ENCODE measurements around the gene ZNF791.

Gene ZNF791

DNA sequence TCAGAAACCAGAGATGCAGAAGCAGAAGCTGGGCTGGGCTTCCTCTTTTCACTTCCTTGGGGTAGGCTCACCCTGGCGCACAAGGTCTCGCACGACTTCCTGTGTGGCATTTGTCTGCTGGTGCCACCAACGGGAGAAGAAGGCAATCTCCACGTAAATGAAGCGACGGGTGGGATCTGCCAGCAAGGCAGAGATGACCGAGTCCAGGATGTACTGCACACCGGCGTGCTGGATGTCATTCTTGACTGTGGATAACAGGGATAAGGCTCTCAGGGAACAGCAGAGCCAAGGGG lies 54.5 kb downstream of the ZNF791 start:
- no peak for TF ChIP-seq TAF1 (IDR thresholded peaks at IDR 0.05; ENCODE audit: borderline replicate concordance, insufficient read depth, low read length)

DNA sequence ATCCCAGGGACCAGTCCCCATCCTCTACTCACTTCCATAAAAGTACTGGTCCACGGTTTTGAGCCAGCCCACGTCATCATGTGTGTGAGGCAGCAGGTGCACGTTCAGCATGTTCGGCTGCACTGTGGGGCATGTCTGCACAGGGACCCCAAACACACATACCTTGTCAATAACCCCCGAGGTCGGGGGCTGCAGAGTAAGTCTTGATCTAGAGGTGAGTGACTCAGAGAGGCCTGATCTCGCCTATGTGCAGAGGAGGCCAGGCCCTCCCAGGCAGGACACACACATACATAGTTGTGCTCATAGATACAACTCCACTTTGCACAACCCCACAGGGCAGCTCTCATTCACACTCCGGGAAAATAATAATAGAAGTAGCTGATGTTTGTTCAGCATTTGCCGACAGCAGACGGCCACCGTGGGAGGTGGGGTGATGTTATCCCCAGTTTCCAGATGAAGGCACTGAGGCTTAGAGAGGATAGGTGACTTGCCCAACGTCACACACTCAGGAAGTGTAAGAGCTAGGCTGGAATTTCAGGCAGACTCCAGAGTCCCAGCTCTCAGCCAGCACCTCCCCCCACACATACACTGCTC lies 55.0 kb downstream of the ZNF791 start:
- TF ChIP-seq SIN3A (IDR thresholded peaks at IDR 0.05; ENCODE audit: borderline replicate concordance, insufficient read depth, low read length) (no peak), POLR2AphosphoS5 (IDR thresholded peaks at IDR 0.05; ENCODE audit: low read depth, low read length) (no peak), TAF1 (IDR thresholded peaks at IDR 0.05; ENCODE audit: borderline replicate concordance, insufficient read depth, low read length) (no peak), REST (IDR thresholded peaks at IDR 0.05; ENCODE audit: insufficient read depth in 1 of 2, low read depth in 2 of 2, low read length in 2 of 2) (no peak), FOXP2 (optimal IDR thresholded peaks at IDR 0.05; ENCODE audit: borderline replicate concordance, extremely low read depth, extremely low read length, insufficient read depth) (no peak)

GRCh38 chr19:12666265-12667048 lies 55.7 kb downstream of the ZNF791 start, which contains the start of the genes MAN2B1 and WDR83:
MAN2B1 (minus strand) TSS chr19:12666742; CDS start chr19:12666701, 41 bp downstream.
WDR83 (plus strand) TSS chr19:12666807; CDS start chr19:12669791, 2,984 bp downstream.
- no peak for TF ChIP-seq SIN3A (IDR thresholded peaks at IDR 0.05; ENCODE audit: borderline replicate concordance, insufficient read depth, low read length)
- TF ChIP-seq REST (IDR thresholded peaks at IDR 0.05; ENCODE audit: insufficient read depth in 1 of 2, low read depth in 2 of 2, low read length in 2 of 2), result no peak
- no peak for TF ChIP-seq TAF1 (IDR thresholded peaks at IDR 0.05; ENCODE audit: borderline replicate concordance, insufficient read depth, low read length)
- no peak for TF ChIP-seq POLR2AphosphoS5 (IDR thresholded peaks at IDR 0.05; ENCODE audit: low read depth, low read length)
- TF ChIP-seq FOXP2 (optimal IDR thresholded peaks at IDR 0.05; ENCODE audit: borderline replicate concordance, extremely low read depth, extremely low read length, insufficient read depth), result no peak

GRCh38 chr19:12667731-12668302 lies 57.1 kb downstream of the ZNF791 start:
- no peak for TF ChIP-seq FOXP2 (optimal IDR thresholded peaks at IDR 0.05; ENCODE audit: borderline replicate concordance, extremely low read depth, extremely low read length, insufficient read depth)
- TF ChIP-seq POLR2AphosphoS5 (IDR thresholded peaks at IDR 0.05; ENCODE audit: low read depth, low read length), result no peak
- no peak for TF ChIP-seq TAF1 (IDR thresholded peaks at IDR 0.05; ENCODE audit: borderline replicate concordance, insufficient read depth, low read length)
- no peak for TF ChIP-seq REST (IDR thresholded peaks at IDR 0.05; ENCODE audit: insufficient read depth in 1 of 2, low read depth in 2 of 2, low read length in 2 of 2)
- no peak for TF ChIP-seq SIN3A (IDR thresholded peaks at IDR 0.05; ENCODE audit: borderline replicate concordance, insufficient read depth, low read length)

- TF ChIP-seq SIN3A (IDR thresholded peaks at IDR 0.05; ENCODE audit: borderline replicate concordance, insufficient read depth, low read length) (no peak), POLR2AphosphoS5 (IDR thresholded peaks at IDR 0.05; ENCODE audit: low read depth, low read length) (no peak), TAF1 (IDR thresholded peaks at IDR 0.05; ENCODE audit: borderline replicate concordance, insufficient read depth, low read length) (no peak), REST (IDR thresholded peaks at IDR 0.05; ENCODE audit: insufficient read depth in 1 of 2, low read depth in 2 of 2, low read length in 2 of 2) (no peak), FOXP2 (optimal IDR thresholded peaks at IDR 0.05; ENCODE audit: borderline replicate concordance, extremely low read depth, extremely low read length, insufficient read depth) (no peak)
Observed at GRCh38 chr19:12668346-12668745, 57.6 kb downstream of the ZNF791 start.

All from PFSK-1 (cell line).